ENCODE data around the gene SF3B1. TPM values are rescaled to one million over a fixed set of nuclear protein-coding genes. Genes with fewer than 3 reads are reported as not detected.
"Not testable (repeated sequence)": the region's sequence is repeated elsewhere in the genome, so short reads cannot be mapped to it uniquely, and the experiment has no call there.

The SF3B1 gene
- total RNA-seq, 2 experiments from 2014 or later, result 262 to 277 TPM

DNA sequence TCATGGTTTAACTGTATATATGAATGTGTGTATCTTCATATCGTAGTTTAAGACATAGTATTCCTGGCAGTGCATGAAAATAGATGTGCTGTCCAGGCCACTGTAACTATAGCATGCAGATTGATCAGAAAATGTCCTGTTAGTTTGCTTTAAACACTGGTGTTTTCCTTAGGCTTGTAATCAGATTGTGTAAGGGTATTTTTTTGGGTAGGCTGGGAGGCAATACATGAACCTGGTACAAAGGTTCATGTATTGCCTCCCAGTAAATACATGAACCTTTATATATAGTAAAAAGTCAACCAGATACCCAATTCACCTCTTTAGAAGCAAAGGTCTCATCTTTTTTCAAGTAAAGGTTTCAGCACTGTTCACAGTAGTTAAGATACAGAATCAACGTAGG lies 20.1 kb upstream of the SF3B1 start:
- no peak for ATAC-seq
- Mint-ChIP-seq H3K36me3 (ENCODE audit: low read depth) (peaks cover 7% of the 10 kb centered on the region), H3K27me3 (no peaks in the 10 kb centered on the region), H3K4me3 (peak overlapping the region; percentile 90), H3K9me3 (ENCODE audit: low read depth) (no peaks in the 10 kb centered on the region), H3K27ac (peak overlapping the region; percentile 96), H3K4me1 (peaks cover 52% of the 10 kb centered on the region)
- no peak for DNase-seq
- ChIA-PET CTCF (interaction anchor here (1.0 kb wide), 1 partner anchor 22 kb away, joined by 3 read pairs; no protein-coding TSS in a partner anchor), POLR2A (interaction anchor here (0.7 to 1.1 kb wide), 2 partner anchors 40 to 655 kb away, joined by 3 read pairs; no protein-coding TSS in a partner anchor)
- intact Hi-C loops (cut with DNase I, micrococcal nuclease), result loop anchor here in 1 of 2 experiments (5.0 kb wide), 1 partner anchor 252 kb away; the partner anchor contains the start of gene MARS2

- no peak for DNase-seq
- ChIA-PET CTCF (interaction anchor here (1.1 kb wide), 1 partner anchor 19 kb away, joined by 4 read pairs; no protein-coding TSS in a partner anchor), POLR2A (interaction anchor here (0.5 to 2.0 kb wide), 8 partner anchors 13 to 225 kb away, joined by 3 to 29 read pairs (median 4); partner anchors contain the start of genes HSPD1, HSPE1, MOB4 and SF3B1)
- peaks cover 1% of the 10 kb centered on the region for H3K36me3 Mint-ChIP-seq (ENCODE audit: low read depth)
- H3K27me3 Mint-ChIP-seq, result no peaks in the 10 kb centered on the region
- peak overlapping the region; percentile 90 for H3K4me3 Mint-ChIP-seq
- intact Hi-C loops (cut with DNase I, micrococcal nuclease), result loop anchor here (1.0 to 5.0 kb wide), 7 partner anchors 19 to 815 kb away; partner anchors contain the start of genes HSPE1 (in 2 of the 2), MARS2 (in 2 of the 2), SF3B1 (in 2 of the 2) and CCDC150 (in 1 of the 2)
- ATAC-seq, result peak; percentile 58
- peaks cover 43% of the 10 kb centered on the region for H3K4me1 Mint-ChIP-seq
- H3K9me3 Mint-ChIP-seq (ENCODE audit: low read depth), result no peaks in the 10 kb centered on the region
- peak overlapping the region; percentile 96 for H3K27ac Mint-ChIP-seq
Measured at GRCh38 chr2:197453914-197454398, 19.1 kb upstream of the SF3B1 start.

GRCh38 chr2:197453123-197453913 lies 18.5 kb upstream of the SF3B1 start, which contains the start of gene COQ10B:
TSS of gene COQ10B (plus strand) at chr2:197453552. CDS start at chr2:197453561, 9 bp downstream.
- CTCF ChIA-PET, result interaction anchor here (0.7 to 1.1 kb wide), 4 partner anchors 17 to 319 kb away, joined by 3 to 6 read pairs (median 4); no protein-coding TSS in a partner anchor
- ATAC-seq (peak; percentile 93), DNase-seq (peak; percentile 99)
- Mint-ChIP-seq H3K4me1 (peaks cover 41% of the 10 kb centered on the region), H3K27me3 (no peaks in the 10 kb centered on the region), H3K4me3 (peak within 1 kb of the TSS; percentile 90), H3K9me3 (ENCODE audit: low read depth) (no peaks in the 10 kb centered on the region), H3K27ac (peak within 1 kb of the TSS; percentile 96), H3K36me3 (ENCODE audit: low read depth) (peaks cover 1% of the 10 kb centered on the region)
- POLR2A ChIA-PET, result interaction anchor here (0.5 to 2.0 kb wide), 14 partner anchors 8 to 326 kb away, joined by 3 to 29 read pairs (median 4); partner anchors contain the start of genes HSPD1, HSPE1, MOB4 and SF3B1
- intact Hi-C loops (cut with DNase I, micrococcal nuclease), result loop anchor here (1.0 to 5.0 kb wide), 7 partner anchors 18 to 814 kb away; partner anchors contain the start of genes HSPE1 (in 2 of the 2), MARS2 (in 2 of the 2), SF3B1 (in 2 of the 2) and CCDC150 (in 1 of the 2)

GRCh38 chr2:197452754-197453122 lies 17.9 kb upstream of the SF3B1 start:
- ChIA-PET POLR2A (interaction anchor here (0.6 to 2.0 kb wide), 10 partner anchors 9 to 76 kb away, joined by 3 to 29 read pairs (median 6); partner anchors contain the start of genes HSPD1, HSPE1, MOB4 and SF3B1), CTCF (interaction anchor here (0.7 to 1.1 kb wide), 4 partner anchors 16 to 319 kb away, joined by 3 to 6 read pairs (median 4); no protein-coding TSS in a partner anchor)
- Mint-ChIP-seq H3K4me1 (peaks cover 37% of the 10 kb centered on the region), H3K36me3 (ENCODE audit: low read depth) (peaks cover 1% of the 10 kb centered on the region), H3K9me3 (ENCODE audit: low read depth) (no peaks in the 10 kb centered on the region), H3K4me3 (peak overlapping the region; percentile 90), H3K27me3 (no peaks in the 10 kb centered on the region), H3K27ac (peak overlapping the region; percentile 96)
- no peak for DNase-seq
- ATAC-seq, result no peak
- intact Hi-C loops (cut with DNase I, micrococcal nuclease), result loop anchor here (1.0 to 5.0 kb wide), 7 partner anchors 17 to 813 kb away; partner anchors contain the start of genes HSPE1 (in 2 of the 2), MARS2 (in 2 of the 2), SF3B1 (in 2 of the 2) and CCDC150 (in 1 of the 2)

DNA sequence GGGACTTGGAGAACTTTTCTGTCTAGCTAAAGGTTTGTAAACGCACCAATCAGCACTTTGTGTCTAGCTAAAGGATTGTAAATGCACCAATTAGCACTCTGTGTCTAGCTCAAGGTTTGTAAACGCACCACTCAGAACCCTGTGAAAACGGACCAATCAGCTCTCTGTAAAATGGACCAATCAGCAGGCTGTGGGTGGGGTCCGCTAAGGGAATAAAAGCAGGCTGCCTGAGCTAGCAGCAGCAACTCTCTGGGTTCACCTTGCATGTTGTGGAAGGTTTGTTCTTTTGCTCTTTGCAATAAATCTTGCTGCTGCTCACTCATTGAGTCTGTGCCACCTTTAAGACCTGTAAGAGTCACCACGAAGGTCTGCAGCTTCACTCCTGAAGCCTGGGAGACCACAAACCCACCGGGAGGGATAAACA lies 16.1 kb upstream of the SF3B1 start:
- H3K36me3 Mint-ChIP-seq (ENCODE audit: low read depth); H3K4me3 Mint-ChIP-seq; H3K27me3 Mint-ChIP-seq; H3K27ac Mint-ChIP-seq; H3K9me3 Mint-ChIP-seq (ENCODE audit: low read depth); ATAC-seq; CTCF ChIA-PET: not testable (repeated sequence)
- DNase-seq, result peak; percentile 25
- POLR2A ChIA-PET, result interaction anchor here (1.0 to 1.3 kb wide), 3 partner anchors 14 to 49 kb away, joined by 3 to 10 read pairs (median 4); partner anchors contain the start of genes HSPD1 and SF3B1
- H3K4me1 Mint-ChIP-seq, result peaks cover 27% of the 10 kb centered on the region
- intact Hi-C loops (cut with DNase I, micrococcal nuclease), result loop anchor here in 1 of 2 experiments (5.0 kb wide), 1 partner anchor 256 kb away; the partner anchor contains the start of gene MARS2

DNA sequence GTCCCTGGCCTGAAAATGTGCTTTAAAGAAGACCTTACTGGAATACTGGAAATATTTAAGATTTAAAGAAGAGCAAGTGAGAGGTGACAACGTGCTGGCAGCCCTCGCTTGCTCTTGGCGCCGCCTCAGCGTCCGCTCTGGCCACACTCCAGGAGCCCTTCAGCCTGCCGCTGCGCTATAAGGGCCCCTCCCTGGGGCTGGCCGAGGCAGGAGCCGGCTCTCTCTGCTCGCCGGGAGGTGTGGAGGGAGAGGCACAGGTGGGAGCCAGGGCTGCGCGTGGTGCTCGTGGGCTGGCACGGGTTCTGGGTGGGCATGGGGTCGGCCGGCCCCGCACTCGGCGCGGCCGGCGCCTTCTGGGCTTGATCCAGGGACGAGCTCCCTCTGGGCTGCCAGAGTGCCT lies 15.6 kb upstream of the SF3B1 start:
- H3K27me3 Mint-ChIP-seq, result no peaks in the 10 kb centered on the region
- ChIA-PET CTCF (no interaction called here), POLR2A (interaction anchor here (1.0 to 1.3 kb wide), 3 partner anchors 14 to 49 kb away, joined by 3 to 10 read pairs (median 4); partner anchors contain the start of genes HSPD1 and SF3B1)
- intact Hi-C loops (cut with DNase I, micrococcal nuclease), result loop anchor here in 1 of 2 experiments (5.0 kb wide), 1 partner anchor 257 kb away; the partner anchor contains the start of gene MARS2
- no peak overlapping the region for H3K4me3 Mint-ChIP-seq
- no peaks in the 10 kb centered on the region for H3K36me3 Mint-ChIP-seq (ENCODE audit: low read depth)
- no peaks in the 10 kb centered on the region for H3K9me3 Mint-ChIP-seq (ENCODE audit: low read depth)
- no peak overlapping the region for H3K27ac Mint-ChIP-seq
- ATAC-seq (no peak), DNase-seq (no peak)
- peaks cover 22% of the 10 kb centered on the region for H3K4me1 Mint-ChIP-seq

- Mint-ChIP-seq H3K4me3 (no peak overlapping the region), H3K36me3 (ENCODE audit: low read depth) (no peaks in the 10 kb centered on the region), H3K27me3 (no peaks in the 10 kb centered on the region), H3K9me3 (ENCODE audit: low read depth) (no peaks in the 10 kb centered on the region), H3K27ac (no peak overlapping the region), H3K4me1 (peaks cover 4% of the 10 kb centered on the region)
- no peak for DNase-seq
- ChIA-PET CTCF (interaction anchor here (0.6 to 0.7 kb wide), 2 partner anchors 10 to 71 kb away, joined by 3 to 5 read pairs; no protein-coding TSS in a partner anchor), POLR2A (no interaction called here)
- ATAC-seq, result no peak
- intact Hi-C loops (cut with DNase I, micrococcal nuclease), result no loop called here
Measured at GRCh38 chr2:197446844-197447243, 12.0 kb upstream of the SF3B1 start.

DNA sequence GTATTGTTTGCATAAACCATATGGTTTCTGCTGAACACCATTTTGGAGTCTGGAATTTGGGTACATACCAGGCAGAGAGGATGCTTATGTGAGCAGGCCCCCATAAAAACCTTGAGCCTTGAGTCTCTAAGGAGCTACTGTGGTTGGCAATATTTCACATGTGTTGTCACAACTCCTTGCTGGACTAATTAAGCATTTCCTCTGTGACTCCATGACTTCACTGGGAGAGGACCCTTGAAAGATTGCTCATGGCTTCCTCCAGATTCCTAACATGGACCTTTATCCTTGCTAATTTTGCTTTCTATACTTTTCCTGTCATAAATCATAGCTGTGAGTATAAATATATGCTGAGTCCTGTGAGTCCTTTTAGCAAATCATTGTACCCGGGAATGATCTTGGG lies 10.9 kb upstream of the SF3B1 start:
- POLR2A ChIA-PET, result no interaction called here
- CTCF ChIA-PET, result no interaction called here
- Mint-ChIP-seq H3K4me3 (no peak overlapping the region), H3K4me1 (no peaks in the 10 kb centered on the region), H3K27ac (no peak overlapping the region), H3K27me3 (peaks cover 3% of the 10 kb centered on the region), H3K36me3 (ENCODE audit: low read depth) (no peaks in the 10 kb centered on the region), H3K9me3 (ENCODE audit: low read depth) (no peaks in the 10 kb centered on the region)
- ATAC-seq (no peak), DNase-seq (no peak)
- intact Hi-C loops (cut with DNase I, micrococcal nuclease), result no loop called here

- H3K4me3 Mint-ChIP-seq, result no peak overlapping the region
- no peaks in the 10 kb centered on the region for H3K4me1 Mint-ChIP-seq
- peaks cover 3% of the 10 kb centered on the region for H3K27me3 Mint-ChIP-seq
- intact Hi-C loops (cut with DNase I, micrococcal nuclease), result no loop called here
- H3K9me3 Mint-ChIP-seq (ENCODE audit: low read depth), result no peaks in the 10 kb centered on the region
- POLR2A ChIA-PET, result no interaction called here
- no peak for DNase-seq
- CTCF ChIA-PET, result interaction anchor here (0.5 to 1.8 kb wide), 2 partner anchors 16 to 1759 kb away, joined by 3 to 5 read pairs; no protein-coding TSS in a partner anchor
- H3K36me3 Mint-ChIP-seq (ENCODE audit: low read depth), result no peaks in the 10 kb centered on the region
- no peak for ATAC-seq
- H3K27ac Mint-ChIP-seq, result no peak overlapping the region
Measured at GRCh38 chr2:197442857-197443256, 8.0 kb upstream of the SF3B1 start.

DNA sequence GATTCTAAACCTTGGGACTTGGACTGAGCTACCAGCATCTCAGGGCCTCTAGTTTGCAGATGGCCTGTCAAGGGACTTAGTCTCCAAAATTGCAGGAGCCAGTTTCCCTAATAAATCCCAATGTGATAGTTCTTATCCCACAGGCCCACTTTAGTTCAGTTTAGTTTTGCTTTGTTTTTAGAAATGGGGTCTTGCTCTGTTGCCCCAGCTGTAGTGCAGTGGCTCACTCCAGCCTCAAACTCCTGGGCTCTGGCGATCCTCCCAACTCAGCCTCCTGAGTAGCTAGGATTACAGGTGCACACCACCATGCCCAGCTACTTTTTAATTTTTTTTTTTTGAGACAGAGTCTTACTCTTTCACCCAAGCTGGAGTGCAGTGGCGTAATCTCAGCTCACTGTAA lies 2.6 kb upstream of the SF3B1 start:
- Mint-ChIP-seq H3K4me3 (no peak overlapping the region), H3K27me3 (peaks cover 3% of the 10 kb centered on the region), H3K27ac (no peak overlapping the region), H3K9me3 (ENCODE audit: low read depth) (no peaks in the 10 kb centered on the region), H3K36me3 (ENCODE audit: low read depth) (peaks cover 10% of the 10 kb centered on the region), H3K4me1 (peaks cover 19% of the 10 kb centered on the region)
- DNase-seq, result no peak
- no peak for ATAC-seq
- intact Hi-C loops (cut with DNase I, micrococcal nuclease), result loop anchor here in 1 of 2 experiments (10.0 kb wide), 1 partner anchor 1273 kb away; no protein-coding TSS in a partner anchor
- ChIA-PET CTCF (interaction anchor here (0.6 to 1.8 kb wide), 4 partner anchors 9 to 59 kb away, joined by 3 to 6 read pairs (median 4); partner anchors contain the start of gene COQ10B), POLR2A (interaction anchor here (0.7 to 1.6 kb wide), 3 partner anchors 13 to 22 kb away, joined by 3 to 10 read pairs (median 4); partner anchors contain the start of gene COQ10B)

Data from activated CD4-positive, alpha-beta T cell treated with anti-CD3 and anti-CD28 coated beads for 36 hours (primary cell).